OCI-LY7 (cell line): ENCODE results near the gene CARD6.

Experiments used
- CTCF ChIP-seq: fragments of 200-600 bp; sonication (generic); conservative IDR thresholded peaks from 2 replicates; pipeline ENCODE4 v1.5.1; 2014; ENCODE audit warnings: mild to moderate bottlenecking, antibody characterized with exemption, low read length, moderate library complexity, mixed read lengths
- EZH2phosphoT487 ChIP-seq: fragments of 200-600 bp; sonication (generic); IDR thresholded peaks from 2 replicates; pipeline ENCODE4 v1.6.1; 2018; ENCODE audit warnings: low read depth, borderline replicate concordance, mild to moderate bottlenecking, mixed run types, antibody characterized with exemption, low read length, moderate library complexity, mixed read lengths

- TF ChIP-seq CTCF, result peak; percentile 36; the same call in 1 of the 2 replicates
- no peak for TF ChIP-seq EZH2phosphoT487
Observed at GRCh38 chr5:40798012-40798800, 43.0 kb upstream of the CARD6 start, which contains the start of gene PRKAA1.
